HG03521 (cell line): ENCODE results near the gene PTTG1IP.

ENCODE experiments used
- ATAC-seq: cut with Tn5 transposase; IDR thresholded peaks from one replicate; pipeline ENCODE4 v1.9.1; 2021; ENCODE audit warnings: mild to moderate bottlenecking, moderate library complexity; ENCODE audit not compliant: unreplicated experiment

Gene PTTG1IP

GRCh38 chr21:44866780-44867179, 6.7 kb downstream of the PTTG1IP start:
- ATAC-seq = no peak

GRCh38 chr21:44865561-44866280, 7.8 kb downstream of the PTTG1IP start:
- no peak for ATAC-seq

GRCh38 chr21:44862869-44863685, 10.4 kb downstream of the PTTG1IP start:
- ATAC-seq = no peak

- ATAC-seq = no peak
Measured at GRCh38 chr21:44858791-44859190, 14.7 kb downstream of the PTTG1IP start.

GRCh38 chr21:44858291-44858690, 15.2 kb downstream of the PTTG1IP start:
- no peak for ATAC-seq

GRCh38 chr21:44857127-44857892, 16.2 kb downstream of the PTTG1IP start:
- ATAC-seq = no peak

- no peak for ATAC-seq
Measured at GRCh38 chr21:44856131-44856530, 17.4 kb downstream of the PTTG1IP start.

GRCh38 chr21:44855572-44855971, 17.9 kb downstream of the PTTG1IP start:
- no peak for ATAC-seq

GRCh38 chr21:44854664-44855446, 18.6 kb downstream of the PTTG1IP start:
- ATAC-seq = no peak

GRCh38 chr21:44854391-44854663, 19.2 kb downstream of the PTTG1IP start:
- no peak for ATAC-seq

- no peak for ATAC-seq
Measured at GRCh38 chr21:44853601-44854390, 19.7 kb downstream of the PTTG1IP start.

GRCh38 chr21:44850905-44851657, 22.4 kb downstream of the PTTG1IP start:
- ATAC-seq = no peak

GRCh38 chr21:44850208-44850800, 23.2 kb downstream of the PTTG1IP start:
- ATAC-seq = no peak

- no peak for ATAC-seq
Measured at GRCh38 chr21:44849616-44850130, 23.8 kb downstream of the PTTG1IP start.

- ATAC-seq = no peak
Measured at GRCh38 chr21:44848821-44849521, 24.5 kb downstream of the PTTG1IP start.

- no peak for ATAC-seq
Measured at GRCh38 chr21:44847261-44848056, 26.0 kb downstream of the PTTG1IP start.

GRCh38 chr21:44846485-44847260, 26.8 kb downstream of the PTTG1IP start:
- no peak for ATAC-seq
